ENCODE data around the gene SENP8.

- TF ChIP-seq CTCF (IDR thresholded peaks at IDR 0.05) (no peak), POLR2A (IDR thresholded peaks at IDR 0.05) (no peak)
Observed at GRCh38 chr15:72105111-72105510, 13.1 kb upstream of the SENP8 start.

Measured in testis (tissue), 2 donors.